Measurements from ENCODE around the gene CEP85L. TPM values are rescaled to one million over a fixed set of nuclear protein-coding genes. Genes with fewer than 3 reads are reported as not detected.

The CEP85L gene
- total RNA-seq, 2 experiments from 2014 or later: 48.9 to 53.1 TPM

- DNase-seq (no peak), ATAC-seq (ENCODE audit: low read depth) (no peak)
- Mint-ChIP-seq H3K27ac (no peak overlapping the region), H3K4me3 (no peak overlapping the region), H3K36me3 (peaks cover 66% of the 10 kb centered on the region), H3K27me3 (no peaks in the 10 kb centered on the region), H3K4me1 (peaks cover 22% of the 10 kb centered on the region), H3K9me3 (peaks cover 14% of the 10 kb centered on the region)
- POLR2A ChIA-PET: no interaction called here
Measured at GRCh38 chr6:118630067-118630466, 21.3 kb downstream of the CEP85L start.

GRCh38 chr6:118627724-118628123 is 23.7 kb downstream of the CEP85L start:
- H3K36me3 Mint-ChIP-seq: peaks cover 68% of the 10 kb centered on the region
- POLR2A ChIA-PET: interaction anchor here (1.1 kb wide), 1 partner anchor 23 kb away, joined by 3 read pairs; no protein-coding TSS in a partner anchor
- H3K4me1 Mint-ChIP-seq: peaks cover 16% of the 10 kb centered on the region
- DNase-seq: no peak
- H3K27ac Mint-ChIP-seq: no peak overlapping the region
- H3K9me3 Mint-ChIP-seq: peaks cover 14% of the 10 kb centered on the region
- H3K27me3 Mint-ChIP-seq: no peaks in the 10 kb centered on the region
- H3K4me3 Mint-ChIP-seq: no peak overlapping the region
- ATAC-seq (ENCODE audit: low read depth): no peak

GRCh38 chr6:118625833-118626232 is 25.6 kb downstream of the CEP85L start:
- Mint-ChIP-seq H3K4me1 (peaks cover 17% of the 10 kb centered on the region), H3K36me3 (peaks cover 53% of the 10 kb centered on the region), H3K4me3 (no peak overlapping the region), H3K9me3 (peaks cover 14% of the 10 kb centered on the region), H3K27ac (no peak overlapping the region), H3K27me3 (no peaks in the 10 kb centered on the region)
- ATAC-seq (ENCODE audit: low read depth) (no peak), DNase-seq (no peak)
- POLR2A ChIA-PET: no interaction called here

- Mint-ChIP-seq H3K36me3 (peaks cover 24% of the 10 kb centered on the region), H3K4me3 (no peak overlapping the region), H3K9me3 (peaks cover 6% of the 10 kb centered on the region), H3K27me3 (no peaks in the 10 kb centered on the region), H3K27ac (no peak overlapping the region), H3K4me1 (peaks cover 21% of the 10 kb centered on the region)
- no peak for DNase-seq
- POLR2A ChIA-PET: no interaction called here
- ATAC-seq (ENCODE audit: low read depth): no peak
Measured at GRCh38 chr6:118621799-118622470, 29.5 kb downstream of the CEP85L start.

- POLR2A ChIA-PET: no interaction called here
- DNase-seq (no peak), ATAC-seq (ENCODE audit: low read depth) (no peak)
- no peaks in the 10 kb centered on the region for H3K27me3 Mint-ChIP-seq
- H3K4me1 Mint-ChIP-seq: peaks cover 21% of the 10 kb centered on the region
- no peak overlapping the region for H3K4me3 Mint-ChIP-seq
- H3K9me3 Mint-ChIP-seq: no peaks in the 10 kb centered on the region
- H3K27ac Mint-ChIP-seq: no peak overlapping the region
- H3K36me3 Mint-ChIP-seq: peaks cover 14% of the 10 kb centered on the region
Measured at GRCh38 chr6:118620202-118620601, 31.2 kb downstream of the CEP85L start.

- no peak overlapping the region for H3K4me3 Mint-ChIP-seq
- ATAC-seq (ENCODE audit: low read depth): peak; percentile 50
- peak overlapping the region; percentile 68 for H3K27ac Mint-ChIP-seq
- peaks cover 21% of the 10 kb centered on the region for H3K4me1 Mint-ChIP-seq
- DNase-seq: peak; percentile 62
- H3K9me3 Mint-ChIP-seq: no peaks in the 10 kb centered on the region
- POLR2A ChIA-PET: no interaction called here
- no peaks in the 10 kb centered on the region for H3K27me3 Mint-ChIP-seq
- H3K36me3 Mint-ChIP-seq: peaks cover 11% of the 10 kb centered on the region
Measured at GRCh38 chr6:118618676-118619377, 32.6 kb downstream of the CEP85L start.

GRCh38 chr6:118617417-118617816 is 34.0 kb downstream of the CEP85L start:
- H3K9me3 Mint-ChIP-seq: peaks cover 2% of the 10 kb centered on the region
- H3K27me3 Mint-ChIP-seq: no peaks in the 10 kb centered on the region
- DNase-seq (no peak), ATAC-seq (ENCODE audit: low read depth) (no peak)
- no peak overlapping the region for H3K27ac Mint-ChIP-seq
- POLR2A ChIA-PET: no interaction called here
- no peak overlapping the region for H3K4me3 Mint-ChIP-seq
- peaks cover 20% of the 10 kb centered on the region for H3K4me1 Mint-ChIP-seq
- peaks cover 17% of the 10 kb centered on the region for H3K36me3 Mint-ChIP-seq

GRCh38 chr6:118611334-118611733 is 40.1 kb downstream of the CEP85L start:
- Mint-ChIP-seq H3K4me3 (no peak overlapping the region), H3K4me1 (peaks cover 16% of the 10 kb centered on the region), H3K9me3 (peaks cover 7% of the 10 kb centered on the region), H3K36me3 (peaks cover 40% of the 10 kb centered on the region), H3K27ac (no peak overlapping the region), H3K27me3 (no peaks in the 10 kb centered on the region)
- DNase-seq (no peak), ATAC-seq (ENCODE audit: low read depth) (no peak)
- POLR2A ChIA-PET: no interaction called here

- ATAC-seq (ENCODE audit: low read depth): no peak
- POLR2A ChIA-PET: no interaction called here
- peaks cover 58% of the 10 kb centered on the region for H3K36me3 Mint-ChIP-seq
- peak overlapping the region; percentile 30 for H3K27ac Mint-ChIP-seq
- no peak for DNase-seq
- H3K4me1 Mint-ChIP-seq: peaks cover 18% of the 10 kb centered on the region
- H3K27me3 Mint-ChIP-seq: no peaks in the 10 kb centered on the region
- peaks cover 10% of the 10 kb centered on the region for H3K9me3 Mint-ChIP-seq
- no peak overlapping the region for H3K4me3 Mint-ChIP-seq
Measured at GRCh38 chr6:118606858-118607257, 44.5 kb downstream of the CEP85L start.

- peak overlapping the region; percentile 30 for H3K27ac Mint-ChIP-seq
- peaks cover 18% of the 10 kb centered on the region for H3K4me1 Mint-ChIP-seq
- POLR2A ChIA-PET: no interaction called here
- ATAC-seq (ENCODE audit: low read depth): no peak
- H3K27me3 Mint-ChIP-seq: no peaks in the 10 kb centered on the region
- peaks cover 9% of the 10 kb centered on the region for H3K9me3 Mint-ChIP-seq
- DNase-seq: no peak
- peak overlapping the region; percentile 33 for H3K4me3 Mint-ChIP-seq
- H3K36me3 Mint-ChIP-seq: peaks cover 59% of the 10 kb centered on the region
Measured at GRCh38 chr6:118606268-118606667, 45.1 kb downstream of the CEP85L start.

- peaks cover 56% of the 10 kb centered on the region for H3K36me3 Mint-ChIP-seq
- ATAC-seq (ENCODE audit: low read depth) (no peak), DNase-seq (no peak)
- H3K4me1 Mint-ChIP-seq: peaks cover 14% of the 10 kb centered on the region
- no peaks in the 10 kb centered on the region for H3K27me3 Mint-ChIP-seq
- H3K9me3 Mint-ChIP-seq: peaks cover 9% of the 10 kb centered on the region
- no peak overlapping the region for H3K27ac Mint-ChIP-seq
- POLR2A ChIA-PET: no interaction called here
- no peak overlapping the region for H3K4me3 Mint-ChIP-seq
Measured at GRCh38 chr6:118603372-118603771, 48.0 kb downstream of the CEP85L start.

GRCh38 chr6:118602300-118602699 is 49.1 kb downstream of the CEP85L start:
- Mint-ChIP-seq H3K4me3 (no peak overlapping the region), H3K4me1 (peaks cover 11% of the 10 kb centered on the region), H3K27ac (no peak overlapping the region), H3K36me3 (peaks cover 60% of the 10 kb centered on the region), H3K9me3 (peaks cover 9% of the 10 kb centered on the region), H3K27me3 (no peaks in the 10 kb centered on the region)
- POLR2A ChIA-PET: no interaction called here
- DNase-seq: no peak
- no peak for ATAC-seq (ENCODE audit: low read depth)

GRCh38 chr6:118598324-118598723 is 53.1 kb downstream of the CEP85L start:
- H3K4me3 Mint-ChIP-seq: no peak overlapping the region
- no peak overlapping the region for H3K27ac Mint-ChIP-seq
- DNase-seq: no peak
- peaks cover 8% of the 10 kb centered on the region for H3K9me3 Mint-ChIP-seq
- no peaks in the 10 kb centered on the region for H3K27me3 Mint-ChIP-seq
- H3K4me1 Mint-ChIP-seq: peaks cover 7% of the 10 kb centered on the region
- H3K36me3 Mint-ChIP-seq: peaks cover 52% of the 10 kb centered on the region
- no peak for ATAC-seq (ENCODE audit: low read depth)
- POLR2A ChIA-PET: no interaction called here

- Mint-ChIP-seq H3K27me3 (no peaks in the 10 kb centered on the region), H3K36me3 (peaks cover 51% of the 10 kb centered on the region), H3K27ac (no peak overlapping the region), H3K4me3 (no peak overlapping the region), H3K4me1 (peaks cover 7% of the 10 kb centered on the region), H3K9me3 (peaks cover 8% of the 10 kb centered on the region)
- POLR2A ChIA-PET: no interaction called here
- ATAC-seq (ENCODE audit: low read depth): no peak
- no peak for DNase-seq
Measured at GRCh38 chr6:118597636-118598035, 53.8 kb downstream of the CEP85L start.

Measured in activated naive CD8-positive, alpha-beta T cell treated with anti-CD3 and anti-CD28 coated beads, Interleukin-2, amount 10 ng/mL, durations not matched to agents 7 days and 5 days (primary cell).